GM12874 (cell line): ENCODE results near the gene HSPB8.

ENCODE experiments used
- CTCF ChIP-seq: IDR thresholded peaks from 2 replicates; pipeline ENCODE4 v1.5.1; 2011; ENCODE audit warnings: low read depth, mild to moderate bottlenecking, control low read depth, low read length, moderate library complexity; ENCODE audit not compliant: insufficient read depth

HSPB8 gene

GRCh38 chr12:119147847-119148448 is 30.8 kb upstream of the HSPB8 start:
- no peak for TF ChIP-seq CTCF

- TF ChIP-seq CTCF: no peak
These were observed 29.5 kb upstream of the HSPB8 start for GRCh38 chr12:119149270-119149669.

- TF ChIP-seq CTCF: no peak
These were observed 27.2 kb upstream of the HSPB8 start for GRCh38 chr12:119151445-119152026.

- no peak for TF ChIP-seq CTCF
These were observed 25.0 kb upstream of the HSPB8 start for GRCh38 chr12:119153477-119154434.

- no peak for TF ChIP-seq CTCF
These were observed 24.3 kb upstream of the HSPB8 start for GRCh38 chr12:119154435-119154818.

- no peak for TF ChIP-seq CTCF
These were observed 22.2 kb upstream of the HSPB8 start for GRCh38 chr12:119156401-119157044.

GRCh38 chr12:119157528-119157927 is 21.2 kb upstream of the HSPB8 start:
- no peak for TF ChIP-seq CTCF
